Keratinocyte (primary cell): Measurements from ENCODE around the gene RBM47.

Source experiments
- CTCF ChIP-seq, 3 experiments: IDR thresholded peaks in 1 of 3; conservative IDR thresholded peaks in 1 of 3; optimal IDR thresholded peaks in 1 of 3; 2 replicates in 2 of 3; 3 replicates in 1 of 3; pipeline versions ENCODE3 to v1.5.1; 2011; ENCODE audit warnings: low read length in 3 of 3, mild to moderate bottlenecking in 3 of 3, moderate library complexity in 2 of 3, control low read depth in 1 of 3, inconsistent platforms in 1 of 3; ENCODE audit not compliant: insufficient read depth in 2 of 3; ENCODE audit errors: extremely low read depth in 1 of 3
- EZH2 ChIP-seq: IDR thresholded peaks from one replicate; pipeline ENCODE4 v1.6.1; 2012; ENCODE audit warnings: inconsistent platforms, mild to moderate bottlenecking, low read length, moderate library complexity

- TF ChIP-seq CTCF (optimal IDR thresholded peaks at IDR 0.05 in 1 of 3, IDR thresholded peaks at IDR 0.05 in 1 of 3, conservative IDR thresholded peaks at IDR 0.05 in 1 of 3; ENCODE audit: extremely low read depth in 1 of 3, insufficient read depth in 2 of 3, low read length in 3 of 3) (no peak), EZH2 (no peak)
These were observed 43.6 kb downstream of the RBM47 start for GRCh38 chr4:40586034-40586433.
